GM12892 (cell line): ENCODE results near the gene FGF12.

ENCODE experiments used
- POLR2A ChIP-seq: IDR thresholded peaks from 2 replicates; pipeline ENCODE4 v1.6.1; 2011; ENCODE audit warnings: low read depth, low read length, control low read depth
- POLR2AphosphoS5 ChIP-seq: IDR thresholded peaks from 2 replicates; pipeline ENCODE4 v1.6.1; 2011; ENCODE audit warnings: low read depth, low read length, control low read depth
- TAF1 ChIP-seq: IDR thresholded peaks from 2 replicates; pipeline ENCODE4 v1.6.1; 2011; ENCODE audit warnings: low read depth, mild to moderate bottlenecking, control low read depth, low read length, borderline replicate concordance

GRCh38 chr3:192212335-192212734, 515.0 kb downstream of the FGF12 start:
- TF ChIP-seq POLR2A (no peak), POLR2AphosphoS5 (no peak), TAF1 (no peak)
